Stimulated activated effector memory CD8-positive, alpha-beta T cell treated with anti-CD3 and anti-CD28 coated beads, Interleukin-12 subunit alpha, Interleukin-12 subunit beta, amount 100 ng/mL, for 72 hours (primary cell): ENCODE data around the gene ZNF548.
"Not testable (repeated sequence)": the region's sequence is repeated elsewhere in the genome, so short reads cannot be mapped to it uniquely, and the experiment has no call there.

Experiments used
- ATAC-seq: fragments of 150-1000 bp; cut with Tn5 transposase; 2 replicates; pipeline ENCODE4 v1.10.0; 2021
- DNase-seq, 2 donors: peaks; one replicate each; pipeline ENCODE4 v3.0.0; 2021 to 2022; ENCODE audit warnings: low spot score in 2 of 2
- H3K27ac Mint-ChIP-seq: one replicate; pipeline ENCODE4 v1.8.0; 2022; ENCODE audit warnings: mild to moderate bottlenecking, mixed read lengths
- H3K36me3 Mint-ChIP-seq: one replicate; pipeline ENCODE4 v1.8.0; 2022; ENCODE audit warnings: mild to moderate bottlenecking, mixed read lengths
- H3K4me1 Mint-ChIP-seq: one replicate; pipeline ENCODE4 v1.8.0; 2022; ENCODE audit warnings: mixed read lengths
- H3K4me3 Mint-ChIP-seq: one replicate; pipeline ENCODE4 v1.8.0; 2022; ENCODE audit warnings: mild to moderate bottlenecking, mixed read lengths
- H3K9me3 Mint-ChIP-seq: one replicate; pipeline ENCODE4 v1.8.0; 2022; ENCODE audit warnings: mixed read lengths

ZNF548 gene

GRCh38 chr19:57389730-57390598 lies at the start of gene ZNF548:
Gene ZNF548 (plus strand): TSS chr19:57389854. CDS start chr19:57390100, 246 bp downstream.
- DNase-seq: peak; percentile 86 to 98
- Mint-ChIP-seq H3K9me3 (peaks cover 10% of the 10 kb centered on the region), H3K27ac (peak within 1 kb of the TSS; percentile 97), H3K4me1 (peaks cover 44% of the 10 kb centered on the region), H3K4me3 (peak within 1 kb of the TSS; percentile 94), H3K36me3 (peaks cover 20% of the 10 kb centered on the region)
- ATAC-seq: peak; percentile 99

- no peaks in the 10 kb centered on the region for H3K4me1 Mint-ChIP-seq
- no peak for DNase-seq
- peaks cover 15% of the 10 kb centered on the region for H3K9me3 Mint-ChIP-seq
- H3K27ac Mint-ChIP-seq: no peak overlapping the region
- H3K4me3 Mint-ChIP-seq: no peak overlapping the region
- no peak for ATAC-seq
- H3K36me3 Mint-ChIP-seq: no peaks in the 10 kb centered on the region
These were observed 47.1 kb upstream of the ZNF548 start for GRCh38 chr19:57342582-57342981.

DNA sequence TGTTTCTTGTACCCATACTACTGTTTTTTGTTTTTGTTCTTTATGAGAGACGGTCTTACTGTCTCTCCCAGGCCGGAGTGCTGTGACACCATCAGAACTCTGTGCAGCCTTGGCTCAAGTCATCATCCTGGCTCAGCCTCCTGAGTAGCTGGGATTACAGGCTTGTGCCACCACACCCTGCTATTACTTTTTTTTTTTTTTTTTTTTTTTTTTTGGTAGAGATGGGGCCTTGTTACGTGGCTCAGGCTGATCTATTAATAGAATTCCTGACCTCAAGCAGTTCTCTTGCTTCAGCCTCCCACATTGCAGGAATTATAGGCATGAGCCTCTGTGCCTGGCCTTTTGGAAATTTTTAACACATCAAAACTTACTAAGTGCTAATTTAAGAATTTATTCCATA lies 41.5 kb upstream of the ZNF548 start:
- H3K9me3 Mint-ChIP-seq: peaks cover 14% of the 10 kb centered on the region
- DNase-seq: peak in 1 of 2 donors; percentile 8
- ATAC-seq: no peak
- no peak overlapping the region for H3K4me3 Mint-ChIP-seq
- H3K27ac Mint-ChIP-seq: no peak overlapping the region
- peaks cover 26% of the 10 kb centered on the region for H3K4me1 Mint-ChIP-seq
- peaks cover 1% of the 10 kb centered on the region for H3K36me3 Mint-ChIP-seq

DNA sequence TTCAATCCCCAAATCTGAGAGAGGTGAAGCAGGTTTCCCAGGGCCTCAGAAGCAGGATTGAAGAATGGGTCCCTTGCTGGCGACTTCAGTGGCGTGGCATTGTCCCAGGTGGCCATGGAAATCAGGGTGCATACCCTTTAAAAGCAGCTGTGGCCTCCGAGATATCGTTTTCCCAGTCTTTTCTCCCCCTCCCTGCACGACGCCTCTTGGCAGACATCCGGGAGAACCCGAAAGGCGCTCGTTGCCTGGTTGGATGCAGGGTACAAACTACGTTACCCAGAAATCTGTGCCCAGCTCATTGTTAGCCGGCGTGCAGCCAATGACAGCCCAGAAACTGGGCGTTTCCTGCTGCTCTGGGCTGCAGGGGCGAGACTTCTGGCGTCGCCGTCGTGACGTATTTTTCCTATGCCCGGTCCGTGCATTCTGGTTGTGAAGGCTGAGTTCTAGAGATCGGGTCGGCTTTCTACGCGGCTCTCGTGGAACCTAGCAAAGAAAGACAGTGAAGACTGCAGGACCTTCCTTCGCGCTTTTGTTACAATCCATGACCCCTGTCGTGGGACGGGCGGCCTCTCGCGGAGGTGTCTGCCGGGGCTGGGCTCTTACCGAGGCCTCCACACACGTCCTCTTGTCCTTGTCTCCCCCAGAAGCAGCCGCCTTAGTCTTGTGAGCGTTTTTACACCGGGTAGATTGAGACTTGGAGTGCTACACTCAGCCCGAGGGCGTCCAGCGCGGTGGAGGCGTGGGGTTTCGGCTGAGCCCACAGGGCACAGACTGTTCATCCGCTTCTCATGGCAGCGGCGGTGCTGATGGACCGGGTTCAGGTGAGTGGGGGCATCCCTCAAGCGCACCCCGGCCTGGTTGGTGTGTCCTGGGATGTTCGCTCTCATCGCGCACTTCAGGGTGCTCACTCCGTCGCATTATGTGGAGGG lies 38.5 kb upstream of the ZNF548 start, which contains the start of gene ZNF304:
Gene ZNF304, plus strand, starts transcription at position 395 of the 929 bp plus-strand sequence. Its CDS starts 394 bp downstream, at position 789.
- Mint-ChIP-seq H3K36me3 (peaks cover 23% of the 10 kb centered on the region), H3K4me1 (peaks cover 31% of the 10 kb centered on the region), H3K27ac (peak within 1 kb of the TSS; percentile 95), H3K4me3 (peak within 1 kb of the TSS; percentile 96), H3K9me3 (peaks cover 23% of the 10 kb centered on the region)
- ATAC-seq (peak; percentile 100), DNase-seq (peak; percentile 65 to 85)

DNA sequence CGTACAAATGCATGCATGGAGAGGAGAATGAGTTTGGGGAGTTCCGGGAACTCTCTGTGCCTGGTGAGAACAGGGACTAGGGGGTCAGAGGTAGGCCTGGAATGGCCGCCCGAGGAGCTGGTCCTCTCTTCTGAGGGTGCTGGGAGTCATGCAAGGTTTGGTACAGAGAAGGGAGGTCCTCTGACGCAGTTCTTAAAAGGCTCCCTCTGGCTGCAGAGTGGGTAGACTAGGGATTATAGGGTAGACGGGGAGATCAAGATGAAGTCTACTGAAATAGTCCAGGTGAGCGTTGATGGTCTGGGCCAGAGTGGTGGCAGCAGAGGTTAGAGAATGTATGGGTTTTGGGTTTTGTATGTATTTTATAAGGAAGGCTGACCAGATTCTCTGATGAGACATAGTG lies 37.8 kb upstream of the ZNF548 start:
- no peak for DNase-seq
- H3K36me3 Mint-ChIP-seq: peaks cover 29% of the 10 kb centered on the region
- no peak for ATAC-seq
- peaks cover 31% of the 10 kb centered on the region for H3K4me1 Mint-ChIP-seq
- H3K9me3 Mint-ChIP-seq: peaks cover 24% of the 10 kb centered on the region
- H3K4me3 Mint-ChIP-seq: peak overlapping the region; percentile 96
- H3K27ac Mint-ChIP-seq: peak overlapping the region; percentile 95

DNA sequence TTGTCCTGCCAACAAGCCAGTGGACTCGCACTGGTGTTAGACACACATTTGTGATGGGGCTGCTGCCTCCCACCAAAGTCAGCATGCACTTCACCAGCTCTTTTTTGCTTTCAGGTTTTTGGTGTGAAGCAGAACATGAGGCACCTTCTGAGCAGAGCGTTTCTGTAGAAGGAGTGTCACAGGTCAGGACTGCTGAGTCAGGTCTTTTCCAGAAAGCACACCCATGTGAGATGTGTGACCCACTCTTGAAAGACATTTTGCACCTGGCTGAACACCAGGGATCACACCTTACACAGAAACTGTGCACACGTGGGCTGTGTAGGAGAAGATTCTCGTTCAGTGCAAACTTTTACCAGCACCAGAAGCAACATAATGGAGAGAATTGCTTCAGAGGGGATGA lies 33.7 kb upstream of the ZNF548 start:
- Mint-ChIP-seq H3K27ac (no peak overlapping the region), H3K4me3 (no peak overlapping the region), H3K4me1 (peaks cover 27% of the 10 kb centered on the region), H3K9me3 (peaks cover 27% of the 10 kb centered on the region), H3K36me3 (peaks cover 29% of the 10 kb centered on the region)
- DNase-seq (peak in 1 of 2 donors; percentile 29), ATAC-seq (no peak)

DNA sequence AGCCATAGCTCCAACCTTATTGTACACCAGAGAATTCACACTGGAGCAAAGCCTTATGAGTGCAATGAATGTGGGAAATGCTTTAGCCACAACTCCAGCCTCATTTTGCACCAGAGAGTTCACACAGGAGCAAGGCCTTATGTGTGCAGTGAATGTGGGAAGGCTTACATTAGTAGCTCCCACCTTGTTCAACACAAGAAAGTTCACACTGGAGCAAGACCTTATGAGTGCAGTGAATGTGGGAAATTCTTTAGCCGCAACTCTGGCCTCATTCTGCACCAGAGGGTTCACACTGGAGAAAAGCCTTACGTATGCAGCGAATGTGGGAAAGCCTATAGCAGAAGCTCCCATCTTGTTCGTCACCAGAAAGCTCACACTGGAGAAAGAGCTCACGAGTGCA lies 32.2 kb upstream of the ZNF548 start:
- Mint-ChIP-seq H3K9me3 (peaks cover 31% of the 10 kb centered on the region), H3K4me3 (no peak overlapping the region), H3K4me1 (peaks cover 12% of the 10 kb centered on the region), H3K36me3 (peaks cover 29% of the 10 kb centered on the region), H3K27ac (no peak overlapping the region)
- ATAC-seq: no peak
- DNase-seq: no peak

GRCh38 chr19:57359300-57359699 lies 30.4 kb upstream of the ZNF548 start:
- H3K36me3 Mint-ChIP-seq: peaks cover 30% of the 10 kb centered on the region
- DNase-seq (no peak), ATAC-seq (no peak)
- peaks cover 27% of the 10 kb centered on the region for H3K9me3 Mint-ChIP-seq
- H3K27ac Mint-ChIP-seq: no peak overlapping the region
- H3K4me3 Mint-ChIP-seq: no peak overlapping the region
- peaks cover 18% of the 10 kb centered on the region for H3K4me1 Mint-ChIP-seq

DNA sequence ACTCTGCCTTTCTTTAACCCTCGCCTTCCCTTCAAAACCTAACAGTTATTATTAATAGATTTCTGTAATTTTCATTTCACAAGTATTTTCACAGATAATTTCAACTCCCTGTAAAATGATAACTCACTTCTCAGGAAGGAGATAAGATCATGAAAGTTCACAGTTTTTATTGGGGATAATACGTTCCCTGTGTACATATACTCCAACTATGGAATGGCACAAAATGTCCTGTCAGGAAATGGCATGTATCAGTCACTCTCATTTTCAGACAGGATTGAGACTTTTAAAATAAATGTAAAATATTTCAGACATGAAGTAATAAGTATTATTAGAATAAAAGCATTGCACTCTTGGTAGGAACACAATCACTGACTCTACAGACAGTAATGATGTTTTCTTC lies 27.2 kb upstream of the ZNF548 start:
- ATAC-seq (no peak), DNase-seq (no peak)
- H3K36me3 Mint-ChIP-seq: peaks cover 13% of the 10 kb centered on the region
- H3K27ac Mint-ChIP-seq: peak overlapping the region; percentile 96
- peaks cover 19% of the 10 kb centered on the region for H3K4me1 Mint-ChIP-seq
- peaks cover 16% of the 10 kb centered on the region for H3K9me3 Mint-ChIP-seq
- peak overlapping the region; percentile 82 for H3K4me3 Mint-ChIP-seq

DNA sequence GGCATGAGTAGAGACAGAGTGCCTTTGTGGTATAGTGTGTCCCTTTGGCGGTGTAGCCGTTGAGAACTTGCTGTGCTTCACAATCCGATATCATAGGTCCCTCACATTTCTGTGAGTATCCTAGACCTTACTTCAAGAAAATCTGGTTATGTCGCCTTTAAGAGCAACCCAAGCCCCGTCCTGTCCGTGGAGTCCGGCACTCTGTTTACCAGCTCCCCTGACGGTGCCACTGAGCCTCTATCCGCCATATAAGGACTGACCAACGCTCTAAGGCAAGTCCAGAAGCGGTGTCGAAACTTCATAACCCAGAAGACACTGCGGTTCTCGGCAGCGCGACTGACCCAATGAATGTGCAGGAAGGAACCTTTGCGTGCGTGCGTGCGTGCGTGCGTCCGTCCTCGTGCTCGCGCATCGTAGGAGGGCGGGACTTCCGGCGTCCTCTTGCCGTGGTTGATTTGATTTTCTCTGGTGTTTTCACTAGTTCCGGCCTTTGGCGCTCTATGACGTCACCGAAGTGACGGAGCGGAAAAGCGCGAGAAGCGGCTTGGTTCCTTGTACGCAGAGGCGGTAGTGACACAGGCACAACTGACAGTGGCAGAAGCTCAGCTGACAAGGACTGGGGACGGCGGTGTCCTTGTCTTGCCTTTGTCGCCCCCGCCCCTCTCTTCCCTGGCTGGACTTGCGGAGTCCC lies 26.5 kb upstream of the ZNF548 start, which contains the start of the genes TRAPPC2B and ZNF547:
Gene TRAPPC2B, plus strand, starts transcription at position 555 of the 691 bp plus-strand sequence. CDS start 1,283 bp downstream, outside the sequence.
Gene ZNF547, plus strand, starts transcription at position 555 of the 691 bp plus-strand sequence. CDS start 5,005 bp downstream, outside the sequence.
- Mint-ChIP-seq H3K4me1 (peaks cover 19% of the 10 kb centered on the region), H3K4me3 (peak within 1 kb of the TSS; percentile 82), H3K36me3 (peaks cover 13% of the 10 kb centered on the region), H3K27ac (peak within 1 kb of the TSS; percentile 96), H3K9me3 (peaks cover 16% of the 10 kb centered on the region)
- DNase-seq (peak; percentile 86 to 97), ATAC-seq (peak; percentile 95)

- peak overlapping the region; percentile 96 for H3K27ac Mint-ChIP-seq
- peaks cover 17% of the 10 kb centered on the region for H3K9me3 Mint-ChIP-seq
- peaks cover 13% of the 10 kb centered on the region for H3K36me3 Mint-ChIP-seq
- peak overlapping the region; percentile 82 for H3K4me3 Mint-ChIP-seq
- ATAC-seq (peak; percentile 9), DNase-seq (no peak)
- peaks cover 19% of the 10 kb centered on the region for H3K4me1 Mint-ChIP-seq
These were observed 25.9 kb upstream of the ZNF548 start for GRCh38 chr19:57363688-57364181.

DNA sequence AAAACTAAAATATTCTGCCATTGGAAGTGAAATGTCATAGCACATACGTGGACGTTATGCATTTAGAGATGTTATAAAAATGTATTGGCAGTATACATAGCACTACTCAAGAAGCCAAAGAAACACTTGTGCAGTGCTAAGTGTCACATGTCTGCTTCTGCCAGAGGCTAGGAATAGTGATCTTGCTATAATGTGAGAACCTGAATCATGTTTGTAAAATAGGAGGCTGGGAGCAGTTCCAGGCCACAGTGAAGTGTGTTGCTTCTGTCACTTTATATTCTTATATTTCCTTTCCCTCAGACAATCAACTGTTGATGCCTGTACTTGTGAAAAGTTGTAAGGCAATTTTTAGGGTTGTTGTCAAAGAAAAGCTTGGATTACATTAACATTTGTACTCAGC lies 22.9 kb upstream of the ZNF548 start:
- Mint-ChIP-seq H3K36me3 (peaks cover 17% of the 10 kb centered on the region), H3K27ac (no peak overlapping the region), H3K4me3 (no peak overlapping the region), H3K9me3 (peaks cover 23% of the 10 kb centered on the region), H3K4me1 (peaks cover 19% of the 10 kb centered on the region)
- DNase-seq (no peak), ATAC-seq (no peak)

- Mint-ChIP-seq H3K27ac (no peak overlapping the region), H3K36me3 (peaks cover 19% of the 10 kb centered on the region), H3K4me3 (no peak overlapping the region), H3K4me1 (no peaks in the 10 kb centered on the region), H3K9me3 (peaks cover 24% of the 10 kb centered on the region)
- DNase-seq: no peak
- ATAC-seq: no peak
These were observed 15.5 kb upstream of the ZNF548 start for GRCh38 chr19:57374179-57374578.

- not testable (repeated sequence) for ATAC-seq, H3K4me1 Mint-ChIP-seq, DNase-seq, H3K27ac Mint-ChIP-seq, H3K4me3 Mint-ChIP-seq
- Mint-ChIP-seq H3K36me3 (peaks cover 15% of the 10 kb centered on the region), H3K9me3 (peaks cover 26% of the 10 kb centered on the region)
These were observed 15.0 kb upstream of the ZNF548 start for GRCh38 chr19:57374647-57375046.
